Measurements from ENCODE around the gene PAPPA2.
"Not testable (repeated sequence)": the region's sequence is repeated elsewhere in the genome, so short reads cannot be mapped to it uniquely, and the experiment has no call there.

GRCh38 chr1:176419608-176420007, 43.4 kb upstream of the PAPPA2 start:
- TF ChIP-seq CTCF (conservative IDR thresholded peaks at IDR 0.05 in 1 of 2, IDR thresholded peaks at IDR 0.05 in 1 of 2; ENCODE audit: low read depth in 1 of 2, low read length in 2 of 2); EZH2 (IDR thresholded peaks at IDR 0.05; ENCODE audit: low read length, missing control alignments): not testable (repeated sequence)

Measured in fibroblast of lung (primary cell).